ENCODE measurements around the gene MANBA.

GRCh38 chr4:102807345-102807744 lies 46.6 kb upstream of the MANBA start:
- TF ChIP-seq CTCF (IDR thresholded peaks at IDR 0.05) = no peak
- no peak for TF ChIP-seq POLR2A (IDR thresholded peaks at IDR 0.05)

Data from ovary (tissue), 3 donors.